HEK293 (cell line): Measurements from ENCODE around the gene ZSWIM6.

ENCODE experiments used
- CTCF ChIA-PET: fragments of 350-600 bp; formaldehyde crosslinking; extraction: SDS; loops from one replicate; lab custom pipeline; 2021; ENCODE audit warnings: antibody characterized with exemption; lab: Yijun Ruan, JAX
- POLR2A ChIA-PET: fragments of 300-600 bp; formaldehyde crosslinking; extraction: SDS; loops from one replicate; lab custom pipeline; 2020; ENCODE audit warnings: antibody characterized with exemption, inconsistent platforms; lab: Yijun Ruan, JAX
- H3K27ac ChIP-seq: fragments of 200-500 bp; sonication (Bioruptor generic); 2 replicates; pipeline ENCODE4 v1.5.1; 2014; ENCODE audit warnings: low read depth, low read length, control low read depth, inconsistent platforms; ENCODE audit errors: extremely low read depth
- H3K36me3 ChIP-seq, 2 experiments: fragments of 200-500 bp in 1 of 2; sonication (Bioruptor generic) in 1 of 2; 1 replicate in 1 of 2; 2 replicates in 1 of 2; pipeline ENCODE4 v1.5.1; 2014 to 2017; ENCODE audit warnings: inconsistent platforms in 2 of 2, low read length in 2 of 2; ENCODE audit not compliant: control insufficient read depth in 2 of 2, insufficient read depth in 1 of 2
- H3K4me1 ChIP-seq: fragments of 200-500 bp; sonication (Bioruptor generic); 2 replicates; pipeline ENCODE4 v1.5.1; 2014; ENCODE audit warnings: mild to moderate bottlenecking, low read length, inconsistent platforms; ENCODE audit not compliant: control insufficient read depth, insufficient read depth
- H3K4me3 ChIP-seq: 2 replicates; pipeline ENCODE4 v1.5.1; 2011; ENCODE audit warnings: low read depth, mild to moderate bottlenecking, control low read depth, low read length, moderate library complexity
- H3K9me3 ChIP-seq: fragments of 200-500 bp; sonication (Bioruptor generic); 2 replicates; pipeline ENCODE4 v1.5.1; 2014; ENCODE audit warnings: low read depth, low read length, inconsistent platforms; ENCODE audit not compliant: control insufficient read depth, insufficient read depth
- KLF8 ChIP-seq: fragments of 450-650 bp; formaldehyde crosslinking; IDR thresholded peaks from 2 replicates; pipeline ENCODE4 v1.5.1; 2016; ENCODE audit warnings: missing biosample characterization, missing genetic modification characterization
- PRDM6 ChIP-seq: fragments of 450-650 bp; formaldehyde crosslinking; IDR thresholded peaks from 2 replicates; pipeline ENCODE4 v1.5.1; 2017; ENCODE audit warnings: missing biosample characterization, missing genetic modification characterization
- SP2 ChIP-seq: fragments of 450-650 bp; formaldehyde crosslinking; IDR thresholded peaks from 2 replicates; pipeline ENCODE4 v1.5.1; 2016; ENCODE audit warnings: missing biosample characterization, missing genetic modification characterization
- TRIM28 ChIP-seq: IDR thresholded peaks from 2 replicates; pipeline ENCODE4 v1.6.1; 2011; ENCODE audit warnings: low read length, control low read depth, borderline replicate concordance
- ZFP41 ChIP-seq: fragments of 450-650 bp; formaldehyde crosslinking; IDR thresholded peaks from 2 replicates; pipeline ENCODE4 v1.5.1; 2016; ENCODE audit warnings: missing biosample characterization, missing genetic modification characterization, borderline replicate concordance
- ZNF10 ChIP-seq: fragments of 450-650 bp; formaldehyde crosslinking; IDR thresholded peaks from 2 replicates; pipeline ENCODE4 v1.5.1; 2017; ENCODE audit warnings: missing biosample characterization, missing genetic modification characterization
- ZNF148 ChIP-seq: fragments of 450-650 bp; formaldehyde crosslinking; IDR thresholded peaks from 2 replicates; pipeline ENCODE4 v1.5.0; 2017; ENCODE audit warnings: missing biosample characterization, missing genetic modification characterization, borderline replicate concordance
- ZNF311 ChIP-seq: fragments of 450-650 bp; formaldehyde crosslinking; IDR thresholded peaks from 2 replicates; pipeline ENCODE4 v1.5.1; 2017; ENCODE audit warnings: missing biosample characterization, missing genetic modification characterization, borderline replicate concordance
- ZNF366 ChIP-seq: fragments of 450-650 bp; formaldehyde crosslinking; conservative IDR thresholded peaks from 2 replicates; pipeline ENCODE4 v1.5.1; 2016; ENCODE audit warnings: missing biosample characterization, missing genetic modification characterization
- ZNF488 ChIP-seq: fragments of 450-650 bp; formaldehyde crosslinking; IDR thresholded peaks from 2 replicates; pipeline ENCODE4 v1.5.1; 2016; ENCODE audit warnings: missing biosample characterization, missing genetic modification characterization
- ZNF530 ChIP-seq: fragments of 450-650 bp; formaldehyde crosslinking; IDR thresholded peaks from 2 replicates; pipeline ENCODE4 v1.5.1; 2016; ENCODE audit warnings: low read depth, missing biosample characterization, missing genetic modification characterization
- ZNF610 ChIP-seq: fragments of 450-650 bp; formaldehyde crosslinking; IDR thresholded peaks from 2 replicates; pipeline ENCODE4 v1.5.1; 2016; ENCODE audit warnings: missing biosample characterization, missing genetic modification characterization, borderline replicate concordance
- ZNF776 ChIP-seq: fragments of 450-650 bp; formaldehyde crosslinking; IDR thresholded peaks from 2 replicates; pipeline ENCODE4 v1.5.0; 2017; ENCODE audit warnings: missing biosample characterization, missing genetic modification characterization, borderline replicate concordance
- ZSCAN16 ChIP-seq: fragments of 450-650 bp; formaldehyde crosslinking; IDR thresholded peaks from 2 replicates; pipeline ENCODE4 v1.5.1; 2016; ENCODE audit warnings: missing biosample characterization, missing genetic modification characterization
- ZXDB ChIP-seq: fragments of 450-650 bp; formaldehyde crosslinking; IDR thresholded peaks from 2 replicates; pipeline ENCODE4 v1.5.1; 2016; ENCODE audit warnings: missing biosample characterization, missing genetic modification characterization
- TF ChIP-seq, protein P1 (sequence below): fragments of 450-650 bp; formaldehyde crosslinking; IDR thresholded peaks from 2 replicates; pipeline ENCODE4 v1.5.1; 2016; ENCODE audit warnings: missing biosample characterization, missing genetic modification characterization
- TF ChIP-seq, protein P2 (sequence below): sonication (generic); formaldehyde crosslinking; IDR thresholded peaks from 2 replicates; pipeline ENCODE4 v1.8.1; 2022; ENCODE audit warnings: mild to moderate bottlenecking, moderate library complexity, missing genetic modification reagents
- TF ChIP-seq, protein P3 (sequence below): fragments of 450-650 bp; formaldehyde crosslinking; IDR thresholded peaks from 2 replicates; pipeline ENCODE4 v1.5.1; 2016; ENCODE audit warnings: missing biosample characterization, missing genetic modification characterization
- TF ChIP-seq, protein P4 (sequence below): fragments of 450-650 bp; formaldehyde crosslinking; IDR thresholded peaks from 2 replicates; pipeline ENCODE4 v1.5.1; 2016; ENCODE audit warnings: missing biosample characterization, missing genetic modification characterization, low read depth

Gene ZSWIM6

GRCh38 chr5:61450493-61451279, 118.6 kb downstream of the ZSWIM6 start (continued):
- TF ChIP-seq, protein P1, sequence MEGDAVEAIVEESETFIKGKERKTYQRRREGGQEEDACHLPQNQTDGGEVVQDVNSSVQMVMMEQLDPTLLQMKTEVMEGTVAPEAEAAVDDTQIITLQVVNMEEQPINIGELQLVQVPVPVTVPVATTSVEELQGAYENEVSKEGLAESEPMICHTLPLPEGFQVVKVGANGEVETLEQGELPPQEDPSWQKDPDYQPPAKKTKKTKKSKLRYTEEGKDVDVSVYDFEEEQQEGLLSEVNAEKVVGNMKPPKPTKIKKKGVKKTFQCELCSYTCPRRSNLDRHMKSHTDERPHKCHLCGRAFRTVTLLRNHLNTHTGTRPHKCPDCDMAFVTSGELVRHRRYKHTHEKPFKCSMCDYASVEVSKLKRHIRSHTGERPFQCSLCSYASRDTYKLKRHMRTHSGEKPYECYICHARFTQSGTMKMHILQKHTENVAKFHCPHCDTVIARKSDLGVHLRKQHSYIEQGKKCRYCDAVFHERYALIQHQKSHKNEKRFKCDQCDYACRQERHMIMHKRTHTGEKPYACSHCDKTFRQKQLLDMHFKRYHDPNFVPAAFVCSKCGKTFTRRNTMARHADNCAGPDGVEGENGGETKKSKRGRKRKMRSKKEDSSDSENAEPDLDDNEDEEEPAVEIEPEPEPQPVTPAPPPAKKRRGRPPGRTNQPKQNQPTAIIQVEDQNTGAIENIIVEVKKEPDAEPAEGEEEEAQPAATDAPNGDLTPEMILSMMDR (tag by site-specific recombination) = no peak
- TF ChIP-seq TRIM28 (no peak), PRDM6 (tag by site-specific recombination) (peak; percentile 76), ZNF488 (tag by site-specific recombination) (no peak), SP2 (tag by site-specific recombination) (no peak), ZNF10 (tag by site-specific recombination) (peak; percentile 32; the same call in 1 of the 2 replicates), ZXDB (tag by site-specific recombination) (peak; percentile 63)

DNA sequence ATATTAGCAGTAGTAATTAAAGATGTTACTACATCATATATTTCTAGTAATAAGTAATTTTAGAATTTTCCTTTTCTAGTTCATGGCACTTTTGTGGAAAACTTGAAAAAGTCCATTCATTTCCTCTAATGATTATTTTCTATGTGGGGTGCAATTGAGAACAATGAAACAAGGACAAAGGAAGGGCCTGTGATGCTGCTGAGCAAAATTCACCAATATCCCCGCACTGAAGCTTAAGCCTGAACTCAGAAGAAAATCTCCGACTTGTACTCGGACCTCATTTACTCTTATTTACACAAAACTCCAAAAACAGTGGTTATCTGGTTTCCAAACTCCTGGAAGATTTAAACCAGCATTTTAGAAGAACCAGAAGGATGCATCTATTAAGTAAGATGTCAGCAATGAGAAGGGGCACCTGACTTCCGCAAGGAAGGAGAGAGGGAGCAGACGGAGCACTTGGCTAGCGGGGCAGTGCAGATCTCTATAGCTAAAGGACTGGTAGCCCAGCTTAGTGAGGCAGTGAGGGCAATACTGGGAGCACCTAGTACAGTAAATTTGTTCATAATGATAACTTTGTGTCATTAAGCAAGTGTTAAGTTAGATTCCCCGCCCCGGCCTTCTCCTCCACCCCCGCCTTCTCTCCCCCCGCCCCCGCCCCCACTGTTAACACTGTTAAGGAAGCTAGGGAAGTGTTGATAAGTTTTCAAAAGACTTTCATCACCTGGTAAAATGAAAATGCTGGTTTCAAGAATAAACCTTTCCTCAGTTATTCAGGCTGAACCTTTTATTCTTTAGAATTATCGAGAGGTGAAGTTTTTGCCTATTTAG, 123.3 kb downstream of the ZSWIM6 start:
- ChIA-PET CTCF (interaction anchor here (0.6 kb wide), 1 partner anchor 413 kb away, joined by 4 read pairs; no protein-coding TSS in a partner anchor), POLR2A (interaction anchor here (0.6 kb wide), 1 partner anchor 124 kb away, joined by 3 read pairs; no protein-coding TSS in a partner anchor)
- H3K4me1 ChIP-seq = peaks cover 22% of the 10 kb centered on the region
- H3K9me3 ChIP-seq = no peaks in the 10 kb centered on the region
- H3K27ac ChIP-seq = no peak overlapping the region
- H3K36me3 ChIP-seq = no peaks in the 10 kb centered on the region
- H3K4me3 ChIP-seq = no peak overlapping the region
- TF ChIP-seq ZNF530 (tag by site-specific recombination) (no peak), ZNF776 (tag by site-specific recombination) (no peak), ZSCAN16 (tag by site-specific recombination) (no peak), ZNF610 (tag by site-specific recombination) (no peak), ZFP41 (tag by site-specific recombination) (no peak), ZNF311 (no peak), ZNF148 (tag by site-specific recombination) (no peak), ZNF366 (tag by site-specific recombination) (no peak), KLF8 (tag by site-specific recombination) (no peak)
- TF ChIP-seq, protein P2, sequence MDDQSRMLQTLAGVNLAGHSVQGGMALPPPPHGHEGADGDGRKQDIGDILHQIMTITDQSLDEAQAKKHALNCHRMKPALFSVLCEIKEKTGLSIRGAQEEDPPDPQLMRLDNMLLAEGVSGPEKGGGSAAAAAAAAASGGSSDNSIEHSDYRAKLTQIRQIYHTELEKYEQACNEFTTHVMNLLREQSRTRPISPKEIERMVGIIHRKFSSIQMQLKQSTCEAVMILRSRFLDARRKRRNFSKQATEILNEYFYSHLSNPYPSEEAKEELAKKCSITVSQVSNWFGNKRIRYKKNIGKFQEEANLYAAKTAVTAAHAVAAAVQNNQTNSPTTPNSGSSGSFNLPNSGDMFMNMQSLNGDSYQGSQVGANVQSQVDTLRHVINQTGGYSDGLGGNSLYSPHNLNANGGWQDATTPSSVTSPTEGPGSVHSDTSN (CRISPR knock-in tag) = no peak
- TF ChIP-seq, protein P1 (tag by site-specific recombination) = no peak
- TF ChIP-seq, protein P3, sequence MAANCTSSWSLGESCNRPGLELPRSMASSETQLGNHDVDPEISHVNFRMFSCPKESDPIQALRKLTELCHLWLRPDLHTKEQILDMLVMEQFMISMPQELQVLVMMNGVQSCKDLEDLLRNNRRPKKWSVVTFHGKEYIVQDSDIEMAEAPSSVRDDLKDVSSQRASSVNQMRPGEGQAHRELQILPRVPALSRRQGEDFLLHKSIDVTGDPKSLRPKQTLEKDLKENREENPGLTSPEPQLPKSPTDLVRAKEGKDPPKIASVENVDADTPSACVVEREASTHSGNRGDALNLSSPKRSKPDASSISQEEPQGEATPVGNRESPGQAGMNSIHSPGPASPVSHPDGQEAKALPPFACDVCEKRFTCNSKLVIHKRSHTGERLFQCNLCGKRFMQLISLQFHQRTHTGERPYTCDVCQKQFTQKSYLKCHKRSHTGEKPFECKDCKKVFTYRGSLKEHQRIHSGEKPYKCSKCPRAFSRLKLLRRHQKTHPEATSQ = no peak
- TF ChIP-seq, protein P4, sequence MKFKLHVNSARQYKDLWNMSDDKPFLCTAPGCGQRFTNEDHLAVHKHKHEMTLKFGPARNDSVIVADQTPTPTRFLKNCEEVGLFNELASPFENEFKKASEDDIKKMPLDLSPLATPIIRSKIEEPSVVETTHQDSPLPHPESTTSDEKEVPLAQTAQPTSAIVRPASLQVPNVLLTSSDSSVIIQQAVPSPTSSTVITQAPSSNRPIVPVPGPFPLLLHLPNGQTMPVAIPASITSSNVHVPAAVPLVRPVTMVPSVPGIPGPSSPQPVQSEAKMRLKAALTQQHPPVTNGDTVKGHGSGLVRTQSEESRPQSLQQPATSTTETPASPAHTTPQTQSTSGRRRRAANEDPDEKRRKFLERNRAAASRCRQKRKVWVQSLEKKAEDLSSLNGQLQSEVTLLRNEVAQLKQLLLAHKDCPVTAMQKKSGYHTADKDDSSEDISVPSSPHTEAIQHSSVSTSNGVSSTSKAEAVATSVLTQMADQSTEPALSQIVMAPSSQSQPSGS (tag by site-specific recombination) = no peak
